Colon (tissue), 2 donors: Measurements from ENCODE around the gene GTF3C4.
"Not testable (repeated sequence)": the region's sequence is repeated elsewhere in the genome, so short reads cannot be mapped to it uniquely, and the experiment has no call there.

ENCODE experiments used
- FAIRE-seq: peaks from 2 replicates; lab custom pipeline; 2012; peaks lifted over from hg19 to GRCh38; lab: Jason Lieb, UNC
- donor health status: control.
- donor health status: control.

The GTF3C4 gene

DNA sequence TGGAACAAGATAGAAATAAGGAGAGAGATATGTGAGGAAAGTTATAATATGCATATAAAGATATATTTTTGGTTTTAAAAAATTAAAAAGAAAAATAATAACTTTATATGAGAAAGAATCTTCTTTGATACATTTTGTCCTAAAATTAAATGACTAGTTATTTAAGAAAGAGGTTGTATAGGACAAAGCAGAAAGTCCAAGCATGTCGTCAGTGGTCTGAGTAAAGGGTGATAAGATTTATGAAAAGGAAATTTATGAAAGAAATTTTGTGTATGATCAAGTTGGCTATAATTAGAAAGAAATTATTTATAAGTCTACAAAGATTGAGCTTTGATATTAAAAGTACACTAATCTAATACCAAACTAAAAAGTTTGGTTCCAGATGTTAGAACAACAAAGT is 32.0 kb downstream of the GTF3C4 start:
- FAIRE-seq: no peak

DNA sequence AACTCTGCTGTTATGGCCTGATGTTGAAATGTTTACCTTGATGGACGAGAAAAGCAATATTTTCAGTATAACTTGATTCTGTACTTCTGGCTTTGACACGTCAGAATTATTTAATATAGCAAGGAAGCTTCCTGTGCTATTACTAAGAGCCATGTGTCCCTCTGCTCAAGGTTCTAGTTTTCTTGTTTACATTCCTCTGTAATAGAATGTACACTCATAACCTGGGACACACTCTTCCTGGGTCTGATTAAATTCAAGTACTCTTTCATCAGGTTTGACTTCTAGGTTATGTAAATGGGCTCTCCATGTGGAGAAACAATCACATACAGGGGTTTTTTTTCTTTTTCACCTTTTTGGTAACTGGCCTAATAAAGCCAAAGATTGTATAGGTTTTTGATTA is 33.1 kb downstream of the GTF3C4 start:
- FAIRE-seq: no peak

- no peak for FAIRE-seq
Observed at GRCh38 chr9:132708239-132708638, 38.0 kb downstream of the GTF3C4 start.

DNA sequence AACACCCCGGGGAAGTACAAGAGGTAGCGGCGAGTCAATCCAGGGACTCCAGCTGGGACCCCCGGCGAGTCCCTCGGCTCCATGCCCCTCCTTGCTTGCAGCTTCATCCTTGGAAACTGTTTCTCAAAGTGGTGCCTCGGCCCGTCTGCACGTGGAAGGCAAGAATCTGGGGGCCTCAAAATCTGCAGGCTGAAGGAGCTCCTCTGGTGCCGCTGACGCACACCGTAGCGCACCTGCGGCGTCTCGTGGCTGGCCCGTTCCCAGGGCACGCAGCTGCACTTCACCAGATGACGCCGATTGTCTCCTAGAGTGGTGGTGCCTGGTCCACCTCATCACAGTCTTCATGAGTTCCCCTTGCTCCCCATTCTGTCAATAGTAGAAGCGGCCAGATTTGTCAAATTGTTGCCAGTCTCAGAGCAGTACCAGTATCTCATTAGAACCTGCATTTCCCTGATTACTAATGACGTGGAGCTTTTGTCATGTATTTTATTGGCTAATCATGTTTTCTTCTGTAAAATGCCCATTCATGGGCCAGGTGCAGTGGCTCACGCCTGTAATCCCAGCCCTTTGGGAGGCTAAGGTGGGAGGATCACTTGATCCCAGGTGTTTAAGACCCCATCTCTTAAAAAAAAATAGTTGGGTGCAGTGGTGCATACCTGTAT is 38.6 kb downstream of the GTF3C4 start:
- no peak for FAIRE-seq

GRCh38 chr9:132710333-132710732 is 40.1 kb downstream of the GTF3C4 start:
- no peak for FAIRE-seq

DNA sequence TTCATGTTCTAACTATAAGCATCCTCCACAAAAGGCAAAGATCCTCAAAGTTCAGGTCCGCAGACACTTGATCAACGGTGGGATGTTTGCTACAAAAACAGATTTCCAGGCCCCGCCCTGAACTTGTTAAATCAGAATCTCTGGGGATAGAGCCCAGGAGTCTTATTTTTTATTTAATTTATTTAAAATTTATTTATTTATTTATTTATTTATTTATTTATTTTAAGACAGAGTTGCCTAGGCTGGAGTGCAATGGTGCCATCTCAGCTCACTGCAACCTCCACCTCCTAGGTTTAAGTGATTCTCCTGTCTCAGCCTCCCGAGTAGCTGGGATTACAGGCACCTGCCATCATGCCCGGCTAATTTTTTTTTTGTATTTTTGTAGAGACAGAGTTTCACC is 40.9 kb downstream of the GTF3C4 start:
- FAIRE-seq: not testable (repeated sequence)

- no peak for FAIRE-seq
Observed at GRCh38 chr9:132711846-132712245, 41.6 kb downstream of the GTF3C4 start.

DNA sequence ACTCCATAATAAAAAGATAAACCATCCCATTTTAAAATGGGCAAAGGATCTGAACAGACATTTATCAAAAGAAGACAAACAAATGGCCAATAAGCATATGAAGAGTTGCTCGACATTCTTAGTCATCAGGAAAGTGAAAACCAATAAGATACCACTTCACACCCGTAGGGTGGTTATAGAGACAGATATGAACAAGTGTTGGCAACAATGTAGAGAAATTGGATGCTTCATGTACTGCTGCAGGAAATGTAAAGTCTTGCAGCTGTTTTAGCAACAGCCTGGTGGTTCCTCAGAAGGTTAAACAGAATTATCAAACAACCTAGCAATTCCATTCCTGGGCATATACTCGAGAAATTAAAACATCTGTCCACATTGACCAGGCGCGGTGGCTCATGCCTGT is 42.5 kb downstream of the GTF3C4 start:
- no peak for FAIRE-seq

GRCh38 chr9:132716007-132716406 is 45.7 kb downstream of the GTF3C4 start:
- FAIRE-seq: no peak

GRCh38 chr9:132717326-132717945 is 47.2 kb downstream of the GTF3C4 start:
- FAIRE-seq: no peak

DNA sequence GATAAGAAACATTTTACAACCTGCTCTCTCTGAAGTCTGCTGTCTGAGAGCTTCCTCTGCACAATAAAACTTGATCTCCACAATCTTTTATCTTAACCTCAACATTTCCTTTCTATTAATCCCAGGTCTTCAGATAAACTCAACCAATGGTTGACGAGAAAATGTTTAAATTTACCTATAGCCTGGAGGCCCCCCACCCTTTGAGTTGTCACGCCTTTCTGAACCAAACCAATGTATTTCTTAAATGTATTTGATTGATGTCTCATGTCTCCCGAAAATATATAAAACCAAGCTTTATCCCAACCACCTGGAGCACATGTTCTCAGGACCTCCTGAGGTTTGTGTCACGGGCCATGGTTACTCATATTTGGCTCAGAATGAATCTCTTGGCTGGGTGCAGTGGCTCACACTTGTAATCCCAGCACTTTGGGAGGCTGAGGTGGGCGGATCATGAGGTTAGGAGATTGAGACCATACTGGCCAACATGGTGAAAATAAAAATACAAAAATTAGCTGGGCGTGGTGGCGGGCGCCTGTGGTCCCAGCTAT is 48.2 kb downstream of the GTF3C4 start:
- FAIRE-seq: not testable (repeated sequence)

DNA sequence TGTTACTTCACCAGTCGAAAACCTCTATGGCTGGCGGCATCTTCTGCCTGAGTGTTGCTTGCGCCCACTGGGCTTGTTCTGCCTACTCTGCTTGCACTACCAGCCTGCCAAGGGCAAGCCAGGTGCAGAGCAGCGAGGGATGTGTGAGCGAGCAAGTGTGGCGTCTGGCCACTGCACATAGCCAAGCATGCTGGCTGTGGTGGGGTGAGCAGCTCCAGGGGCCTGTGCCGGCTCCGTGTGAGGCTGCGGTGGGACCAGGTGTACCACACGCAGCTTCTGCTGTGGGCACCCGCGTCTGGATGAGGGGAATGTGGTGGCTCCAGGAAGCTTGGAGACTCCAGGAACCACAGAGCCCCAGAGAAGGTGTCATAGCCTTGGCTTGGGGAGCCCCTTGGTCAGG is 51.4 kb downstream of the GTF3C4 start:
- FAIRE-seq: no peak

GRCh38 chr9:132722564-132723065 is 52.4 kb downstream of the GTF3C4 start:
- no peak for FAIRE-seq

- FAIRE-seq: no peak
Observed at GRCh38 chr9:132723809-132724208, 53.5 kb downstream of the GTF3C4 start.

GRCh38 chr9:132725306-132725705 is 55.0 kb downstream of the GTF3C4 start:
- no peak for FAIRE-seq

- no peak for FAIRE-seq
Observed at GRCh38 chr9:132726576-132727130, 56.4 kb downstream of the GTF3C4 start.

DNA sequence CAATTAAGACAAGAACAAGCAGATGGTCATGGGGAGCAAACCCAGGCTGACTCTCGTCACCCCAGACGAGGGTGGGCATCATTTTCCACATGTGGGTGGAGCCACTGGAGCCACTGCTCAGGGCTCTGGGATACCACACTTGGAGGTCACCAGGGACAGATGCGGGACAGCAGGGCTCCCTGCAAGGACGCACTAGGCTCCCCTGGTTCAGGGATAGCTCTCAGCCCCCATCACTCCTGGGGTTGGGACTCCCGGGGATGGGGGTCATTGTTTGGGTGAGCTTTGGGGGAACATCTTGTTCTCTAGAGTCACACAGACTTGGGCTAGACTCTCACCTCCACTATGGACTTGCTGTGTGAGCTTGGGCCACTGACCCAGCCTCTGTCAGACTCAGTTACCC is 57.8 kb downstream of the GTF3C4 start:
- FAIRE-seq: no peak

GRCh38 chr9:132728497-132728896 is 58.2 kb downstream of the GTF3C4 start:
- no peak for FAIRE-seq

DNA sequence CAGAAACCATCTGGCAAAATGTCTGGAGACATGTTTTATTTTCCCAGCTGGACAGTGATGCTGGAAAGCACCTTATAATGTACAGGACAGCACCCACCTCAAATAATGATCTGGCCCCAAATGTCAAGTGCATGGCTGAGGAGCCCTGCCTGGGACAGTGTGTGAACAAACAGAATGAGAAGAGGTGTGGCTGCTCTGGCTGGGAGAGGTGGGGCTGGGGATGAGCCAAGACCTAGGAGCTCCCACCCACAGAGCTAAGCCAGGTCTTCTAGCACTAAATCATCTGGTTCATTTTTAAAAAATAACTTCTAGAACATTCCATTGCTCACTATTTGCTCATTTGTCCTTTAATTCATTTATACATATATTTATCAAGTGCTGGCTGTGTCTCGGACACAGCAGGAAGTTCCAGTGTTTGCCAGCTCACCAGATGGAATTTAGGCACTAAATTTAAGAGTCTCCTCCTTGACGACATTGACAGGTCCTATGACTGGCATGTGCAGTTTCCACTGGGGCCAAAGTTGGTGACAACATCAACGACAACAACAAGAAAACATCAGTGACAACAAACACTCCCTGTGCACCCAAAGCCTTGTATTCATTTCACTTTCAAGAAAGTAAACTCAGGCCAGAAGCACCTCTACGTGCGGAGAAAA is 59.1 kb downstream of the GTF3C4 start:
- FAIRE-seq: no peak

- FAIRE-seq: no peak
Observed at GRCh38 chr9:132730054-132731033, 60.1 kb downstream of the GTF3C4 start.

- no peak for FAIRE-seq
Observed at GRCh38 chr9:132731230-132731629, 61.0 kb downstream of the GTF3C4 start.
